Measurements from ENCODE around the gene HOXB9.

Gene HOXB9

DNA sequence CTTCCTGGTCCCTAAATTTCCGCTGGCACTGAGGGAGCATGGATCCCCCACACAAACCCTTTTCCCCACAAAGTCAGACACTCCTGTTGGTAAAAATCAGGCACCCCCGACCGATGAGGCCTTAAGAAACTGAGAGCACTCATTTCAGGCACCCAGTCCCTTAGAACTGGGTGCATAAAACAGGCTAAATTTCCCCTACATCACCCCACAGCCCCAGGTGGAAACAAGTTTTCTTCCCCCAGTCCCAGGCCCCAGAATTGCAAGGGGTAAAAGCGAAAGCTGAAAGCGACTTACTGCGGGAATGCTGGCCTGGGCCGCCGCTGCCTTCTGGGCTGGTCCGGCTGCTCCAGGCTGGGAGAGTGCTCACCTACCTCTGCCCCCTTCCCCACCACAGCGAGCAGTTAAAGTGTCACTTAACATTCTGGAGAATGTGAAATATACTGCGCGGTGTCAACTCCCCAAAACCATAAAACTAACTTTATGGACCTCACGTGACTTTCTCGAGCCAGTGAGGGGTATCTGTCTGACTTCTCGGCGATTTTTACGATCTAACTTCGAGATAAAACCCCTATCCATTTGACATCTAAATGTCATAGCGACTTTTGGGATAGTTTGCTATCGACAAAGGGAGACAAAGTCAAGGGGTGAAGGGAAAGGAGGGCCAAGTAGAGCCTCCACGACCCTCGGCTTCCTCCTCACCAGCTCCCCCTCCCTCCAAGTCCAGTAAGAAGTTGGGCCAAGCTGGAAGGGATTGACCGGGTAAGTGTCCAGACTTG lies 36.1 kb downstream of the HOXB9 start, which contains the start of gene HOXB3:
HOXB3 (minus strand) TSS at position 411 of the 776 bp plus-strand sequence. CDS start 37,767 bp downstream, outside the sequence.
- ChIA-PET CTCF (interaction anchor here (0.6 to 1.9 kb wide), 5 partner anchors 28 to 492 kb away, joined by 3 to 4 read pairs (median 3); no protein-coding TSS in a partner anchor), POLR2A (interaction anchor here (0.7 to 5.9 kb wide), 12 partner anchors 12 to 336 kb away, joined by 3 to 25 read pairs (median 7); partner anchors contain the start of genes HOXB4 and HOXB7)
- DNase-seq (ENCODE audit: extremely low spot score): peak; percentile 66
- TF ChIP-seq FOXA1 (IDR thresholded peaks at IDR 0.05) (no peak), NFRKB (IDR thresholded peaks at IDR 0.05) (no peak), FOXK2 (IDR thresholded peaks at IDR 0.05) (no peak), ARNT (IDR thresholded peaks at IDR 0.05) (no peak), BHLHE40 (IDR thresholded peaks at IDR 0.05; ENCODE audit: borderline replicate concordance) (no peak), CTBP1 (IDR thresholded peaks at IDR 0.05; ENCODE audit: borderline replicate concordance) (peak; percentile 97), ZNF384 (IDR thresholded peaks at IDR 0.05) (no peak)
- TF ChIP-seq, protein P1, sequence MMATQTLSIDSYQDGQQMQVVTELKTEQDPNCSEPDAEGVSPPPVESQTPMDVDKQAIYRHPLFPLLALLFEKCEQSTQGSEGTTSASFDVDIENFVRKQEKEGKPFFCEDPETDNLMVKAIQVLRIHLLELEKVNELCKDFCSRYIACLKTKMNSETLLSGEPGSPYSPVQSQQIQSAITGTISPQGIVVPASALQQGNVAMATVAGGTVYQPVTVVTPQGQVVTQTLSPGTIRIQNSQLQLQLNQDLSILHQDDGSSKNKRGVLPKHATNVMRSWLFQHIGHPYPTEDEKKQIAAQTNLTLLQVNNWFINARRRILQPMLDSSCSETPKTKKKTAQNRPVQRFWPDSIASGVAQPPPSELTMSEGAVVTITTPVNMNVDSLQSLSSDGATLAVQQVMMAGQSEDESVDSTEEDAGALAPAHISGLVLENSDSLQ (IDR thresholded peaks at IDR 0.05): peak; percentile 98

DNA sequence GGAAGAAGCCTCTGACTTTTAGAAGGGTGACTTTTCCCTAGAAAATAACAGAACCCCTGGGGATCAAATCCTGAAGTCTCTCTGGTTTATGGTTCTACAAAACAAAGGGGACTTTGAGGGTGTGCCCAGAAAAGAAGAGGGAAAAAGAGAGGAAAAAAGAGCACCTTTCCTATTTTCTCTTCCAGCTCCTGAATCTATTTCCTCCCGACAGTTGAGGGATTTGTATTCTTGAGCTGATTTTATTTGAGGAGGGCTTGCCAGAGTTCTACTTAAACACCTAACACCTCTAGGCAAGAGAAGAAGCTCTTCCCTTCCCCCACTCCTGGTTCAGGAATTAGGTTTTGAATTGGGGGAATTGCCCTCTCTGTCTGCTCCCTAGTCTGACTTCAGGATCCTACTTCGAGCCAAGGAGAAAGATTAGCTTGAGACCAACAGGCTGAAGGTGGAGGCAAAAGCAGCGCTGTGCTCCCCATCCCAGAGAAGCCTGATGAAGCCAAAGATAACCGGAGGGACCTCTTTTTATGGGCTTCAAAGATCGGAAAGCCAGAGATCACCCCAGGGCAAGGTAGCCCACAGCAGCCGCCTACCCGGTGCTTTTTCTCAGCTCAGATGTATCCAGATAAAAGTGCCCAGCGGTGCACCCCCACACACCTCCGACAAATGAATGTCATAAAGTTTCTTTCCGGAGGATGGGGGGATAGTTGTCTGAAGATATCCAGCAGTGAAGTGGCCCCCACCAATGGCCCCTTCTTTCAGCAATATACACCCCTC lies 36.9 kb downstream of the HOXB9 start:
- ChIA-PET POLR2A (interaction anchor here (0.7 to 5.9 kb wide), 13 partner anchors 9 to 335 kb away, joined by 3 to 25 read pairs (median 7); partner anchors contain the start of genes HOXB4 and HOXB7), CTCF (interaction anchor here (0.5 to 1.8 kb wide), 5 partner anchors 10 to 328 kb away, joined by 3 to 5 read pairs (median 4); no protein-coding TSS in a partner anchor)
- no peak for TF ChIP-seq TARDBP (IDR thresholded peaks at IDR 0.05)
- no peak for DNase-seq (ENCODE audit: extremely low spot score)

DNA sequence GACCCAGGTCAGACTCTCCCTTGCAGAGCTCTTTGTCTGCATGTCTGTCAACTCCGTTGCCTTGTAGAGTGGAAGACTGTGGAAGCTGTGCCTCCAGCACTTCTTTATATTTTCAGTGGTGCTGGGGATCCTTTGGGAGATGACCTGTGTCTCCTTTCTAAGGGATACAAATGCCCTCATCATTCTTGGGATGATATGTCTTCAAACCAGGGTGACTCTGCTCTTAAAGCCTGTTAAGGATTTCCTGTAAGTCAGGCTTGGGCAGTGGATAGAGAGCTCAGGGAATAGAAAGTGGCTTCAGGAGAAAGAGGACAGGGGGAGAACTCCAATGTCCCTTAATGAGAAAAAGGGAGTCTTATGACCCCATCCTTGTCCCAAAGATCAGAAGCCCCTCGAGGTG lies 37.6 kb downstream of the HOXB9 start:
- CTCF ChIA-PET: interaction anchor here (0.5 to 2.2 kb wide), 8 partner anchors 11 to 328 kb away, joined by 3 to 9 read pairs (median 4); no protein-coding TSS in a partner anchor
- no peak for DNase-seq (ENCODE audit: extremely low spot score)
- POLR2A ChIA-PET: interaction anchor here (1.0 to 5.9 kb wide), 13 partner anchors 10 to 253 kb away, joined by 3 to 25 read pairs (median 7); partner anchors contain the start of genes HOXB4 and HOXB7
- TF ChIP-seq ARNT (IDR thresholded peaks at IDR 0.05) (no peak), SUZ12 (IDR thresholded peaks at IDR 0.05) (no peak), LEF1 (IDR thresholded peaks at IDR 0.05; ENCODE audit: borderline replicate concordance) (no peak), FOXA1 (IDR thresholded peaks at IDR 0.05) (no peak), ELF4 (IDR thresholded peaks at IDR 0.05) (no peak), ZNF384 (IDR thresholded peaks at IDR 0.05) (no peak), BHLHE40 (IDR thresholded peaks at IDR 0.05; ENCODE audit: borderline replicate concordance) (no peak), L3MBTL2 (conservative IDR thresholded peaks at IDR 0.05) (no peak), TARDBP (IDR thresholded peaks at IDR 0.05) (no peak), SP1 (IDR thresholded peaks at IDR 0.05) (no peak), FOXM1 (IDR thresholded peaks at IDR 0.05; ENCODE audit: borderline replicate concordance) (no peak), HDGF (IDR thresholded peaks at IDR 0.05; ENCODE audit: borderline replicate concordance) (no peak)
- TF ChIP-seq, protein P1 (IDR thresholded peaks at IDR 0.05): no peak

DNA sequence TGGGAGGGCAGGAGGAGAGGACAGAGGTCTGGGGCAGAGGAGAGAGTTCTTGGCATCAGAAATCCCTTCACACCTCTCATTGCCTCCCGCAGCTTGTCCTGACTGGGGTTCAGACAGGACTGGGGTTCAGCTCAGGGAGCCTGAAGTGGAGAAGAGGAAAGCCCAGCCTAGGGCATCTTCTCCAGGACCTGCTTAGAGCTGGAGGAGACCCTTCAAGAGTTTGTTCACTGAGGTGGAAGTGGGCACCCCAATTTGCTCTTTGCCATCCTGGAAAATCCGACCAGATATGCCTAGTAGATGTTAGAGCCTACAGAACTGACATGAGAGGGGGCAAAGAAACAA lies 38.1 kb downstream of the HOXB9 start:
- CTCF ChIA-PET: interaction anchor here (0.6 to 2.2 kb wide), 16 partner anchors 13 to 326 kb away, joined by 3 to 9 read pairs (median 4); partner anchors contain the start of gene HOXB8

DNA sequence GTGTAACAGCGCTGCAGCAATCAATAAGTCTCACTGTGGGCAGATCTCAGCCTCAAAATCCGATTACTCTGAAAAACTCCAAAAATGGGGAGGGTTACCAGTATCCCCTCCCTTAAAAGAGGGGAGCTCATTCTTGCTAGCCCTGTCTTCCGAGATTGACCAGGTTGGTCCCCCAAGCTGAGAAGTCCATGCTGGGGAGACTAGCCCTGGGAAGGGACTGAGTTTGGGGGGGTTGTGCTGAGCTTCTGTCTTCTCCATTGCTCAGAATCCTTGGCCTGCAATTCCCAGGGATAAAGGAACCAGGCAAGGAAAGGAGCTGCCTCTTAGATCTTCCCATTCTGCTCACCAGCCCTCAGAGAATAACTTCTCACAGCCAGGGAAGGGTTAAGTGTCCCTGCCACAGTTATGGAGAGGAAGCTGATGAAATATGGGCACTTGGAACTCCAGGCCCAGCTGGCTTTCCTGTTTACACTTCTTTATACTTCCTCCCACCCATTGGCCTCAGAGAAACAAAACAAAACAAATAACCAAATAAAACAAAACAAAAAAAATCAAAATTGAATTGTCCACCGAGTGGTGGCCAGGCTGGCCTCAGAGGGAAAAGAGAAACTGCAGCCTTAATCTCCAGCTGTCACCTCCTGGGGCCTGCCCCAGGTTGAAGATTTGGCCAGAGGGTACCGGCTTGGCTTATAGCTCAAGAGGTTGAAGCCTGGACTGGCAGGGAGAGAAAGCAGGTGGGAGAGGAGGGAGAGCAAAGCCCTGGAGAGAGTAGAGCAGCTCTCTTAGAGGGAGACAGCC lies 38.7 kb downstream of the HOXB9 start:
- ChIA-PET POLR2A (interaction anchor here (0.7 to 5.9 kb wide), 15 partner anchors 10 to 251 kb away, joined by 3 to 25 read pairs (median 5); partner anchors contain the start of genes HOXB4 and HOXB7), CTCF (interaction anchor here (0.6 to 2.2 kb wide), 17 partner anchors 13 to 440 kb away, joined by 3 to 9 read pairs (median 4); partner anchors contain the start of gene HOXB8)
- TF ChIP-seq BHLHE40 (IDR thresholded peaks at IDR 0.05; ENCODE audit: borderline replicate concordance): no peak
- TF ChIP-seq, protein P1 (IDR thresholded peaks at IDR 0.05): peak; percentile 96
- peak; percentile 59; the same call in 1 of the 2 replicates for TF ChIP-seq CTBP1 (IDR thresholded peaks at IDR 0.05; ENCODE audit: borderline replicate concordance)
- DNase-seq (ENCODE audit: extremely low spot score): no peak

More for the DNA sequence above, 38.1 kb downstream of the HOXB9 start:
- POLR2A ChIA-PET: interaction anchor here (0.8 to 5.9 kb wide), 16 partner anchors 10 to 251 kb away, joined by 3 to 25 read pairs (median 6); partner anchors contain the start of genes HOXB4 and HOXB7
- TF ChIP-seq, protein P1 (IDR thresholded peaks at IDR 0.05): no peak
- TF ChIP-seq NFRKB (IDR thresholded peaks at IDR 0.05) (no peak), ELF4 (IDR thresholded peaks at IDR 0.05) (no peak), L3MBTL2 (conservative IDR thresholded peaks at IDR 0.05) (no peak), FOXK2 (IDR thresholded peaks at IDR 0.05) (no peak), HDGF (IDR thresholded peaks at IDR 0.05; ENCODE audit: borderline replicate concordance) (no peak)
- DNase-seq (ENCODE audit: extremely low spot score): no peak
